Mesothelial cell of epicardium (in vitro differentiated cells): ENCODE results near the gene ZPBP. TPM values are rescaled to one million over a fixed set of nuclear protein-coding genes. Genes with fewer than 3 reads are reported as not detected.

Experiments
- DNase-seq, 2 experiments: peaks; one replicate each; pipeline ENCODE4 v3.0.0; 2021; ENCODE audit warnings: low spot score in 2 of 2; ENCODE audit not compliant: unreplicated experiment in 2 of 2
- H3K27ac Mint-ChIP-seq: 2 replicates; pipeline ENCODE4 v1.8.0; 2021; ENCODE audit warnings: mixed read lengths
- H3K27me3 Mint-ChIP-seq: 2 replicates; pipeline ENCODE4 v1.8.0; 2021; ENCODE audit warnings: low read depth, mixed read lengths
- H3K36me3 Mint-ChIP-seq: 2 replicates; pipeline ENCODE4 v1.8.0; 2021; ENCODE audit warnings: mixed read lengths
- H3K4me1 Mint-ChIP-seq: 2 replicates; pipeline ENCODE4 v1.8.0; 2021; ENCODE audit warnings: mixed read lengths
- H3K4me3 Mint-ChIP-seq: 2 replicates; pipeline ENCODE4 v1.8.0; 2021; ENCODE audit warnings: mild to moderate bottlenecking, moderate library complexity, mixed read lengths
- H3K9me3 Mint-ChIP-seq: 2 replicates; pipeline ENCODE4 v1.8.0; 2021; ENCODE audit warnings: mixed read lengths
- total RNA-seq: library from RNA; stranded (reverse); gene quantifications from 3 replicates; pipeline ENCODE4 v1.2.1, GENCODE V29; 2021
- TF ChIP-seq, protein P1 (sequence below): fragments of 200-600 bp; sonication (generic); IDR thresholded peaks from one replicate; pipeline ENCODE4 v1.5.0; 2021; ENCODE audit warnings: antibody characterized with exemption; ENCODE audit not compliant: unreplicated experiment

Gene ZPBP
- total RNA-seq, 1 donor from 2014 or later = not detected

DNA sequence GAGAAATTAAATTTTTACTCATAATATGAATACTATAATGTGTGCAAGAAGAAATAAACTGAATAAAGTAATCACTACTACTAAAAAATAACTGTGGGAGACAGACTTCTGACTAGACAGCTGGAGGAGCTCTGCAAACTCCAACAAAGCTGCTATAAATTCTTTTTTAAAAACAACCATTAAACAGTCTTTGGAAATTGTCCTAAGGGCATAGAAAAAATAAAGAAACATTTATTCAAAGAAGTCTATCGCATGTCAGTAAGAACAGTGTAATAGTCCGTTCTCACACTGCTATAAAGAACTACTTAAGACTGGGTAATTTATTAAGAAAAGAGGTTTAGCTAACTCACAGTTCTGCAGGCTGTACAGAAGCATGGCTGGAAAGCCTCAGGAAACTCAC, 56.0 kb downstream of the ZPBP start:
- H3K9me3 Mint-ChIP-seq = peaks cover 4% of the 10 kb centered on the region
- H3K36me3 Mint-ChIP-seq = no peaks in the 10 kb centered on the region
- H3K27ac Mint-ChIP-seq = peak overlapping the region; percentile 51
- TF ChIP-seq, protein P1, sequence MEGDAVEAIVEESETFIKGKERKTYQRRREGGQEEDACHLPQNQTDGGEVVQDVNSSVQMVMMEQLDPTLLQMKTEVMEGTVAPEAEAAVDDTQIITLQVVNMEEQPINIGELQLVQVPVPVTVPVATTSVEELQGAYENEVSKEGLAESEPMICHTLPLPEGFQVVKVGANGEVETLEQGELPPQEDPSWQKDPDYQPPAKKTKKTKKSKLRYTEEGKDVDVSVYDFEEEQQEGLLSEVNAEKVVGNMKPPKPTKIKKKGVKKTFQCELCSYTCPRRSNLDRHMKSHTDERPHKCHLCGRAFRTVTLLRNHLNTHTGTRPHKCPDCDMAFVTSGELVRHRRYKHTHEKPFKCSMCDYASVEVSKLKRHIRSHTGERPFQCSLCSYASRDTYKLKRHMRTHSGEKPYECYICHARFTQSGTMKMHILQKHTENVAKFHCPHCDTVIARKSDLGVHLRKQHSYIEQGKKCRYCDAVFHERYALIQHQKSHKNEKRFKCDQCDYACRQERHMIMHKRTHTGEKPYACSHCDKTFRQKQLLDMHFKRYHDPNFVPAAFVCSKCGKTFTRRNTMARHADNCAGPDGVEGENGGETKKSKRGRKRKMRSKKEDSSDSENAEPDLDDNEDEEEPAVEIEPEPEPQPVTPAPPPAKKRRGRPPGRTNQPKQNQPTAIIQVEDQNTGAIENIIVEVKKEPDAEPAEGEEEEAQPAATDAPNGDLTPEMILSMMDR = no peak
- H3K4me3 Mint-ChIP-seq = no peak overlapping the region
- peaks cover 19% of the 10 kb centered on the region for H3K4me1 Mint-ChIP-seq
- DNase-seq = no peak
- H3K27me3 Mint-ChIP-seq = peaks cover 1% of the 10 kb centered on the region

GRCh38 chr7:50022991-50023390, 70.1 kb downstream of the ZPBP start:
- Mint-ChIP-seq H3K36me3 (no peaks in the 10 kb centered on the region), H3K9me3 (peaks cover 26% of the 10 kb centered on the region), H3K4me1 (no peaks in the 10 kb centered on the region), H3K4me3 (no peak overlapping the region), H3K27ac (no peak overlapping the region), H3K27me3 (no peaks in the 10 kb centered on the region)
- no peak for DNase-seq
- TF ChIP-seq, protein P1 = no peak

GRCh38 chr7:50022451-50022850, 70.6 kb downstream of the ZPBP start:
- H3K4me1 Mint-ChIP-seq = no peaks in the 10 kb centered on the region
- TF ChIP-seq, protein P1 = no peak
- no peak overlapping the region for H3K4me3 Mint-ChIP-seq
- H3K27me3 Mint-ChIP-seq = no peaks in the 10 kb centered on the region
- H3K9me3 Mint-ChIP-seq = peaks cover 26% of the 10 kb centered on the region
- H3K27ac Mint-ChIP-seq = no peak overlapping the region
- DNase-seq = no peak
- H3K36me3 Mint-ChIP-seq = no peaks in the 10 kb centered on the region

GRCh38 chr7:49995681-49996080, 97.4 kb downstream of the ZPBP start:
- no peaks in the 10 kb centered on the region for H3K27me3 Mint-ChIP-seq
- TF ChIP-seq, protein P1 = no peak
- no peaks in the 10 kb centered on the region for H3K4me1 Mint-ChIP-seq
- H3K4me3 Mint-ChIP-seq = no peak overlapping the region
- H3K9me3 Mint-ChIP-seq = peaks cover 18% of the 10 kb centered on the region
- DNase-seq = no peak
- no peak overlapping the region for H3K27ac Mint-ChIP-seq
- no peaks in the 10 kb centered on the region for H3K36me3 Mint-ChIP-seq

DNA sequence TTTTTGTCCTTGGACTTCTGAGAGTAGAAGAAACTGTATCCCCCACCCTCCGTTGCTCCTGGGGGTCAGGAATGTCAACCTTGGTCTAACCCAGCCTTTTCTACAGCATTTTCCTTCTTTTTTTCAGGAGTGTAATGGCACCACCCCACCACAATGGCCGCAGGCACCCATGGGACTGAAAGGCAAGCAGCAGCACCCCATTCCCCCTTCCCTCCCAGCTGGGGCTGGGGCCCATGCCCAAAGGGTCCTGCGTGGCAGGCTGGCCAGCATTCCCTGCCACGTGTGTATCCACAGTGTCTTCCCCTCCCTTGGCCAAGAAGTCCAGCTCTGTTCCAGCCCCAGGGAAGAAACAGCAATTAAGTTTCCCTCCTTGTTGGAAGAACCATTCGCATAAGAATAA, 106.9 kb downstream of the ZPBP start:
- Mint-ChIP-seq H3K27me3 (no peaks in the 10 kb centered on the region), H3K36me3 (peaks cover 3% of the 10 kb centered on the region), H3K4me3 (no peak overlapping the region), H3K27ac (no peak overlapping the region), H3K4me1 (no peaks in the 10 kb centered on the region), H3K9me3 (peaks cover 37% of the 10 kb centered on the region)
- TF ChIP-seq, protein P1 = no peak
- no peak for DNase-seq

DNA sequence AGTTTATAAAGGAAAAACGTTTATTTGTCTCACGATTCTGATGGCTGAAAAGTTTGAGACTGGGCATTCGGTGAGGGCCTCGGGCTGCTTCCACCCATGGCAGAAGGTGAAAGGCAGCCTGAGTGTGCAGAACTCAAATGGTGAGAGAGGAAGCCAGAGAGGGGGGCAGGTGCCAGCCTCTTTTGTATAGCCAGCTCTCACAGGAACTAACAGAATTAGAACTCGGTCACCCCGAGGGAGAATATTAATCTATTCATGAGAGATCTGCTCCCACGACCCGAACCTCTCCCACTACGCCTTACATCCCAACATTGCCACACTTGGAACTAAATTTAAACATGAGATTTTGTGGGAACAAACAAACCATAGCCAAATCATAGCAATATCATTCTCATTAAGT, 112.6 kb downstream of the ZPBP start:
- Mint-ChIP-seq H3K4me1 (no peaks in the 10 kb centered on the region), H3K27ac (no peak overlapping the region)
- TF ChIP-seq, protein P1 = no peak

More for the DNA sequence above, 112.6 kb downstream of the ZPBP start:
- H3K36me3 Mint-ChIP-seq = no peaks in the 10 kb centered on the region
- no peaks in the 10 kb centered on the region for H3K27me3 Mint-ChIP-seq
- no peak overlapping the region for H3K4me3 Mint-ChIP-seq
- no peaks in the 10 kb centered on the region for H3K9me3 Mint-ChIP-seq
- DNase-seq = no peak
